Measurements from ENCODE around the gene RYR3.

GRCh38 chr15:33720952-33721351 lies 410.2 kb downstream of the RYR3 start:
- TF ChIP-seq CTCF (IDR thresholded peaks at IDR 0.05): no peak
- no peak for TF ChIP-seq POLR2A (IDR thresholded peaks at IDR 0.05)

Data from lower leg skin (tissue), 3 donors.